ENCODE data around the gene NKAPL. TPM values are rescaled to one million over a fixed set of nuclear protein-coding genes. Genes with fewer than 3 reads are reported as not detected.

NKAPL gene
- total and polyA plus RNA-seq, 10 of the 15 experiments (the other 5 are each of a cell fraction or from before 2014, with no cell fraction given): 0.10 to 0.48 (median 0.19) TPM; not detected in 1

DNA sequence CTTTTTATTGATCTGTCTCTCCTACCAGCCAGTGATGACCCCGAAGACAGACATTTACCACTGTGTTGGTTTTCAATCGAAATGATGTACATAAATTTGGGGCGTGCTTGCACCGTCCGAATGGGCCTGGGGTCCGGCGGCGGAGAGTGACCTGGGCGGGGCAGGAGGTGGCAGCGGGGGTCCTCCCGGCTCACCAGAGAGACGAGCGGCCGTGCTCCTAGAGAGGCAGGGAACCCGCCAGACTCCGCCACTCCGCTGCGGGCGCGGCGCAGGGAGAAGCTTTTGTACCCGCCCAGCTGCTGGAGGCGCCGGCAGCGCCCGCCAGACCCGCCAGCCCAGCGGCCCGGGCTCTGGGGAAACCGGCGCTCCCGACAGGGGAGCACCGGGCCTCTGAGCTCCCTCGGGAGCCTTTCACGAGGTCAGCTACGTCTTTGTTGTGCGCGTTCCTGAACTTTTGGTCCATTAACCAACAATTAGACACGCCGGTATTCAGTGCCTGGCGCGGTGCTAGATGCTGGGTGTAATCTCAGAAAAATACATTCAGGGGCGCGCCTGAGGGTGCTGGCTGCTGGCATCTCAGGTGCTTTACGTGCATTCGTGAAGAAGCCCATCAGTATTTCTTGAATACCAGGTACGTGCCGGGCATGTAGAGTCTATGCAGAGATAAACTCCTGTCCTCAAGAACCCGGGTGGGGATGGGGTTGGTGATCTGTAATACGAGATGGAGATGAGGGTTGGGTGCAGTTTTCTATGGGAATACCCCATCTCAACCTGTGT lies 22.4 kb downstream of the NKAPL start, which contains the start of gene PGBD1 (continued):
- TF ChIP-seq NFIC (IDR thresholded peaks at IDR 0.05; ENCODE audit: low read depth, low read length) (no peak), ATF2 (IDR thresholded peaks at IDR 0.05; ENCODE audit: low read length) (no peak), RBBP5 (conservative IDR thresholded peaks at IDR 0.05) (no peak), NRF1 (conservative IDR thresholded peaks at IDR 0.05; ENCODE audit: low read depth, low read length) (no peak), BMI1 (IDR thresholded peaks at IDR 0.05; ENCODE audit: borderline replicate concordance) (no peak), ATF3 (IDR thresholded peaks at IDR 0.05; ENCODE audit: borderline replicate concordance, extremely low read depth, low read depth, low read length) (no peak), NFYB (IDR thresholded peaks at IDR 0.05; ENCODE audit: insufficient read depth, low read depth, low read length) (no peak), CHD1 (IDR thresholded peaks at IDR 0.05; ENCODE audit: low read depth, low read length) (no peak), HDAC2 (IDR thresholded peaks at IDR 0.05) (no peak), CEBPB (IDR thresholded peaks at IDR 0.05; ENCODE audit: borderline replicate concordance in 1 of 2, low read depth in 2 of 2, low read length in 2 of 2) (no peak), FOXM1 (IDR thresholded peaks at IDR 0.05; ENCODE audit: low read depth, low read length) (no peak), CBX5 (IDR thresholded peaks at IDR 0.05; ENCODE audit: low read depth) (no peak), HDGF (IDR thresholded peaks at IDR 0.05) (no peak), ZNF274 (IDR thresholded peaks at IDR 0.05; ENCODE audit: insufficient read depth, insufficient read length) (no peak), RB1 (IDR thresholded peaks at IDR 0.05; ENCODE audit: borderline replicate concordance) (no peak), RAD51 (IDR thresholded peaks at IDR 0.05) (no peak)
- TF ChIP-seq, protein P1, sequence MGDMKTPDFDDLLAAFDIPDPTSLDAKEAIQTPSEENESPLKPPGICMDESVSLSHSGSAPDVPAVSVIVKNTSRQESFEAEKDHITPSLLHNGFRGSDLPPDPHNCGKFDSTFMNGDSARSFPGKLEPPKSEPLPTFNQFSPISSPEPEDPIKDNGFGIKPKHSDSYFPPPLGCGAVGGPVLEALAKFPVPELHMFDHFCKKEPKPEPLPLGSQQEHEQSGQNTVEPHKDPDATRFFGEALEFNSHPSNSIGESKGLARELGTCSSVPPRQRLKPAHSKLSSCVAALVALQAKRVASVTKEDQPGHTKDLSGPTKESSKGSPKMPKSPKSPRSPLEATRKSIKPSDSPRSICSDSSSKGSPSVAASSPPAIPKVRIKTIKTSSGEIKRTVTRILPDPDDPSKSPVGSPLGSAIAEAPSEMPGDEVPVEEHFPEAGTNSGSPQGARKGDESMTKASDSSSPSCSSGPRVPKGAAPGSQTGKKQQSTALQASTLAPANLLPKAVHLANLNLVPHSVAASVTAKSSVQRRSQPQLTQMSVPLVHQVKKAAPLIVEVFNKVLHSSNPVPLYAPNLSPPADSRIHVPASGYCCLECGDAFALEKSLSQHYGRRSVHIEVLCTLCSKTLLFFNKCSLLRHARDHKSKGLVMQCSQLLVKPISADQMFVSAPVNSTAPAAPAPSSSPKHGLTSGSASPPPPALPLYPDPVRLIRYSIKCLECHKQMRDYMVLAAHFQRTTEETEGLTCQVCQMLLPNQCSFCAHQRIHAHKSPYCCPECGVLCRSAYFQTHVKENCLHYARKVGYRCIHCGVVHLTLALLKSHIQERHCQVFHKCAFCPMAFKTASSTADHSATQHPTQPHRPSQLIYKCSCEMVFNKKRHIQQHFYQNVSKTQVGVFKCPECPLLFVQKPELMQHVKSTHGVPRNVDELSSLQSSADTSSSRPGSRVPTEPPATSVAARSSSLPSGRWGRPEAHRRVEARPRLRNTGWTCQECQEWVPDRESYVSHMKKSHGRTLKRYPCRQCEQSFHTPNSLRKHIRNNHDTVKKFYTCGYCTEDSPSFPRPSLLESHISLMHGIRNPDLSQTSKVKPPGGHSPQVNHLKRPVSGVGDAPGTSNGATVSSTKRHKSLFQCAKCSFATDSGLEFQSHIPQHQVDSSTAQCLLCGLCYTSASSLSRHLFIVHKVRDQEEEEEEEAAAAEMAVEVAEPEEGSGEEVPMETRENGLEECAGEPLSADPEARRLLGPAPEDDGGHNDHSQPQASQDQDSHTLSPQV (IDR thresholded peaks at IDR 0.05): no peak
- TF ChIP-seq, protein P2, sequence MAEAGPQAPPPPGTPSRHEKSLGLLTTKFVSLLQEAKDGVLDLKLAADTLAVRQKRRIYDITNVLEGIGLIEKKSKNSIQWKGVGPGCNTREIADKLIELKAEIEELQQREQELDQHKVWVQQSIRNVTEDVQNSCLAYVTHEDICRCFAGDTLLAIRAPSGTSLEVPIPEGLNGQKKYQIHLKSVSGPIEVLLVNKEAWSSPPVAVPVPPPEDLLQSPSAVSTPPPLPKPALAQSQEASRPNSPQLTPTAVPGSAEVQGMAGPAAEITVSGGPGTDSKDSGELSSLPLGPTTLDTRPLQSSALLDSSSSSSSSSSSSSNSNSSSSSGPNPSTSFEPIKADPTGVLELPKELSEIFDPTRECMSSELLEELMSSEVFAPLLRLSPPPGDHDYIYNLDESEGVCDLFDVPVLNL (IDR thresholded peaks at IDR 0.05; ENCODE audit: low read depth, low read length): no peak
- TF ChIP-seq, protein P3, sequence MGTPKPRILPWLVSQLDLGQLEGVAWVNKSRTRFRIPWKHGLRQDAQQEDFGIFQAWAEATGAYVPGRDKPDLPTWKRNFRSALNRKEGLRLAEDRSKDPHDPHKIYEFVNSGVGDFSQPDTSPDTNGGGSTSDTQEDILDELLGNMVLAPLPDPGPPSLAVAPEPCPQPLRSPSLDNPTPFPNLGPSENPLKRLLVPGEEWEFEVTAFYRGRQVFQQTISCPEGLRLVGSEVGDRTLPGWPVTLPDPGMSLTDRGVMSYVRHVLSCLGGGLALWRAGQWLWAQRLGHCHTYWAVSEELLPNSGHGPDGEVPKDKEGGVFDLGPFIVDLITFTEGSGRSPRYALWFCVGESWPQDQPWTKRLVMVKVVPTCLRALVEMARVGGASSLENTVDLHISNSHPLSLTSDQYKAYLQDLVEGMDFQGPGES (IDR thresholded peaks at IDR 0.05): no peak
